Right ventricle myocardium superior (tissue), 1 donor: ENCODE data around the gene SH3GL3. TPM values are rescaled to one million over a fixed set of nuclear protein-coding genes. Genes with fewer than 3 reads are reported as not detected.

Experiments
- ATAC-seq: fragments of 200-7000 bp; cut with Tn5 transposase; one replicate; pipeline ENCODE4 v1.9.1; 2020; ENCODE audit warnings: mild to moderate bottlenecking; ENCODE audit not compliant: poor library complexity
- DNase-seq: peaks from one replicate; pipeline ENCODE4 v3.0.0-alpha.2; 2020
- intact Hi-C: fragments of 100-400 bp; cut with DNase I; formaldehyde crosslinking; loops from one replicate; pipeline ENCODE4 v1.11.2; 2022
- long read RNA-seq: library from polyadenylated mRNA; unstranded; transcript quantifications from one replicate; pipeline ENCODE4 v2.0.0, GENCODE V29; 2021
- total RNA-seq: library from RNA; stranded (reverse); fragmentation: NEBNext Ultra II Directional; extraction: Animal tissue kit (Norgen Biotek cat#: 25700); gene quantifications from one replicate; pipeline ENCODE4 v1.2.1, GENCODE V29; 2021
- donor health status: DM: no; HTN: yes; CAD: no; lungs with severe emphysema.

SH3GL3 gene, protein sequence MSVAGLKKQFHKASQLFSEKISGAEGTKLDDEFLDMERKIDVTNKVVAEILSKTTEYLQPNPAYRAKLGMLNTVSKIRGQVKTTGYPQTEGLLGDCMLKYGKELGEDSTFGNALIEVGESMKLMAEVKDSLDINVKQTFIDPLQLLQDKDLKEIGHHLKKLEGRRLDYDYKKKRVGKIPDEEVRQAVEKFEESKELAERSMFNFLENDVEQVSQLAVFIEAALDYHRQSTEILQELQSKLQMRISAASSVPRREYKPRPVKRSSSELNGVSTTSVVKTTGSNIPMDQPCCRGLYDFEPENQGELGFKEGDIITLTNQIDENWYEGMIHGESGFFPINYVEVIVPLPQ
- not detected for total RNA-seq
- long read RNA-seq: 0 reads

DNA sequence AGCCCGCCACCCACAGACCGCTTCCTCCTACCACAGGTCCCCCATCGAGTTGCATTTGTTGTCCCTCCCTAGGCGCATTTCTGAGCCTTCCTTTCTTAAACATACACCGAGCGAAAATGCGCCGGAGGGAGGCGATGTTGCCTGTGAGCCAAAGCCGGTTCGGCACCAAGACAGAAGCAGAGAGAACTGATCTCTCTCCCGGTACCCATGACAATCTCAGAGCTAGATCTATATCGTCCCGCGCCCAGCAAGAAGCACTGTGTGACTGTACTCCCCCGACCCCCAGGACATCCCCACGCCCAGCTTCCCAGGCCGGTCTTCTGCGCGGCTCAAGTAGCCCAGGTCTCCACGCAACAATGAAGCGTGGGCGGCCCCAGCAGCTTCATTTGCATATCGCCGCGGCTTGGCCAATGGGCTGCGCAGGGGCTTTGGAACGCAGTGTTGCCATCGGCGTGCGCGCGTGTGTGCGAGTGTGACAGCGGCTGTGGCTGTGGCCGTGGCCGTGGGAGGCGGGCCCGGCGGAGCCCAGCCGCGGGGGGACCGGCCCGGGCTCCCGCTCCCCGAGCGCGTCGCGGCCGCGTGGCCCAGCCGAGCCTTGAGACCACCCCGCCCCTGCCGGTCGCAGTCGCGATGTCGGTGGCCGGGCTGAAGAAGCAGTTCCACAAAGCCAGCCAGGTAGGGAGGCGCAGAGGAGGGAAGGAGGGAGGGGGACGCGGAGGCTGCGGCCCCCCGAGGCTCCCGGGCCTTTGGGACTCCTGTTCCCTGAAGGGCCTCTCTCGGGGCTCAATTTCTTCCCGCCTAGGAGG, at the start of gene SH3GL3:
Gene SH3GL3 (plus strand): TSS at position 438 of the 806 bp plus-strand sequence. CDS start 193 bp downstream, at position 631.
- ATAC-seq: peak; percentile 99
- DNase-seq: peak; percentile 90
- intact Hi-C loops: loop anchor here (10.0 kb wide), 1 partner anchor 588 kb away; no protein-coding TSS in a partner anchor

DNA sequence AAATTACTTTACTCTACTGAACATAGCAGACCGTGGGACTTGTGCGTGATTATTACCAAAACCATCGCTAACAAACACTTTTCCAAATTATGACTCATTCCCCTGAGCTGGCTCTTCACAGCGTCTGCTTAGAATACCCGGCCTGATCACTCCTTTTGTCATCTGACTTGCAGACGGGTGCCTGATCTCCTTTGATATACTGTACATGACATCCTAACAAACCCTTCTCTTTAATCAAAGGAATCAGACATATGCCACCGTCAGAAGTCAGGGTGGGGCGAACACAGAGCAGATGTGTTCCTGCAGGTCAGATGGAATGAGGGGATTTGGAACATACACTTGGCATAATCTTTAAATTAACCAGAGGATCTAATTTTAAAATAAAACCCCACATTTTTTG, 48.5 kb upstream of the SH3GL3 start:
- ATAC-seq (no peak), DNase-seq (no peak)
- intact Hi-C loops: no loop called here

DNA sequence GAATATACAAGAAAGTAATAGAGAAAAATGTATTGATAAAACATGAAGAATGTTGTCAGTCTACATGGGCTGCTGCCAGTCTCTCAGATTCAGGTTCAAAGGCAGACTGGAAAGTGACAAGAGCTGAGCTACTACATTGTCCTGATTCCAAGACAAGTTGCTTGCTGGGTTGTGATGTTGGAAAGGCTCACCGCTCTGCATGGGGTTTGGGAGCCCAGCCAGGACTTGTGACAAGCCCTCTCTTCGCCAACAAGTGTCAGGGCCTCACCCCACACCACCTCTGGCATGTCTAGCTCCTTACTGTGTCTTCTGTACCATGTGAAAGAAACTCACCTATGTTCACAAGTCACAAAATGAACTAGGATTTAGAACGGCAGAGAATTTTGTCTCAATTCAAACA, 43.0 kb upstream of the SH3GL3 start:
- DNase-seq: peak; percentile 59

DNA sequence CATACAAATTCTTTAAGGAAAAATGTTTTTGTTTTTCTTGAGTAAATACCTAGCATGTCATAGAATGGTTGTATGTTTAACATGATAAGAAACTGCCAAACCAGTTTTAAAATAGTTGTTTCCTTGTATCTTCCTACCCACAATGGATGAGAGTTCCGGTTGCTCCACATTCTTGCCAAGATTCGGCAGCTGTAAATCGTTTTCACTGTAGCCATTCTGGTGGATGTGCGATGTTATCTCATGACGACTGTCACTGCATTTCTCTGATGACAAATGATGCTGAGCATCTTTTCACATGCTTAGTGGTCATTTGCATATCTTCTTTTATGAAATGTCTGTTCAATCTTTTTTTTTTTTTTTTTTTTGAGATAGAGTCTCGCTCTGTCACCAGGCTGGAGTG, 36.6 kb upstream of the SH3GL3 start:
- no peak for ATAC-seq
- no peak for DNase-seq
- intact Hi-C loops: no loop called here

More for the DNA sequence above, 43.0 kb upstream of the SH3GL3 start:
- ATAC-seq: peak; percentile 93
- intact Hi-C loops: no loop called here

DNA sequence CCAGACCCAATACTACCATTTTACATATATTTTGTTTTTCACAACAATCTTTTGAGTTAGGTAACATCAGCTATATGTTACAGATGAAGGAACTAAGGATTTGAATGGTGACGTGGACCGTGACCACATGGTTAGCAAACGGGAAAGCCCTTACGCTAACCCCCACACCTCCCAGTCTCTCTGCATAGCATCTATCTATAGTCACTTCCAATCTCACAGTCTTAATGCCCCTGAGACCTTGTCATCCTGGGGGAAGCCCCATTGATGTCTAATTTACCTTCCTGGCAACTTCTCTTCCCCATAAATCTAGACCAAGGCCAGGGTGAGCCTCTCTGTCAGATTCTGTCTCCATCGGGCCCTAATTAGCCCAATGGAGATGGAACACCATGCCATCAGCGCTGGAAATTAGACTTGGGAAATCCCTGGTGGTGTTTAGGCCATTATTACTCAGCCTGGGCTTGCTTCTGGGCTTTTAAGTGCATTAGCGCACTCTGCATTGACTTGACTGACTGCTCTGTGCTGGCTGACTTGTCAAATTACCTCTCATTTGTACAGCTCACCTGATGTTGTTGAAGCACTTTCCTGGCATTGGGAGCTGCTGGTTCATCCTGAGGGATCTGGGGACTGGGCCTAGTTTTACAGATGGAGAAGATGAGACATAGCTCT, 34.0 kb upstream of the SH3GL3 start:
- ATAC-seq (no peak), DNase-seq (no peak)
- intact Hi-C loops: no loop called here

DNA sequence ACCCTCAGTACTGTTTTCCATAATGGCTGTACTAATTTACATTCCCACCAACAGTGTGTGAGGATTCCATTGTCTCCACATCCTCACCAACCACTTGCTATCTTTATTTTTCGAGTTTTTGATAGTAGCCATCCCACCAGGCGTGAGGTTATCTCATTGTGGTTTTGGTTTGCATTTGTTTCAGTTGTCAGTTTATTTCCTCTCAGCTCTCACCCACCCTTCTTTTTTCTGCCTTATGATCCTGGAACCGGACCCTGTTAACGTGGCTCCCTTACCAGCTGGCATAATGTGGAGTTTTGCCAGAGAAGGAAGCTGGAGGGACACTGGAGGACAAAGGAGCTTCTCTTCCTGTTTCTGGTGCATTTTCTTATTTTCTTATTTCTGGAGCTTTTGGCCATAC, 25.1 kb upstream of the SH3GL3 start:
- ATAC-seq: no peak
- intact Hi-C loops: no loop called here

DNA sequence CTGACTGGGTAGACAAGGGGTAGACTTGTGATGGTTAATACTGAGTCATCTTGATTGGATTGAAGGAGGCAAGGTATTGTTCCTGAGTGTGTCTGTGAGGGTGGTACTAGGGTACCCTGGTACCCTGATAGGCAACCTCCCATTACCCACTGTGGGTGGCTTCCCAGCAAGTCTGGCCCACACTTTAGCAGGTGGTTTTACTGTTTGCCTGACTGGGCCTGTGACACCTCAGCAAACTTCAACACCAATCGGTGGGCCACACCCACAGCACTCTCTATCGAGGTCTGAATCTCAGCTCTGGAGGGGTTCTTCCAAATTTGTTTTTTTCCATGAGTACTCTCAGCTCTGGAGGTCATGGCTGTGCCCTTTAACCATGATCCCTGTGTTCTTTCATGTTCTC, 24.6 kb upstream of the SH3GL3 start:
- no peak for DNase-seq
- intact Hi-C loops: no loop called here
- no peak for ATAC-seq

More for the DNA sequence above, 25.1 kb upstream of the SH3GL3 start:
- no peak for DNase-seq

DNA sequence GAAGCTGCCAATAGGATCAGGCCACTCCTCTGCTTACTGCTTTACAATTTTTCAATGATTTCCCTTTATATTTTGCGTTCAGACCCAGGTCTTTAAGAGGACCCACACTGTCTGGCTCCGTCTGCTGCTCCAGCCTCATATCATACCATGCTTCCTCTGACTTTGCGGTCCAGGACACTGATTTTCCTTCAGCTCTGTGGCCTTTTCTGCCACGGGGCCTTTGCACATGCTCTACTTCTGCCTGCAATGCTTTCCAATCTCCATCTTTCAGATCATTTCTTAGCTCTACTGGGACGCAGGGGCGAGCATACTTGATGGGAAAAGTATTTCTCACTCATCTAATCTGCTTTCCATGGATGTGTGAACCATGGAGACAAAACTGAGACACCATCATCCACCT, 23.0 kb upstream of the SH3GL3 start:
- intact Hi-C loops: no loop called here
- ATAC-seq (no peak), DNase-seq (no peak)

DNA sequence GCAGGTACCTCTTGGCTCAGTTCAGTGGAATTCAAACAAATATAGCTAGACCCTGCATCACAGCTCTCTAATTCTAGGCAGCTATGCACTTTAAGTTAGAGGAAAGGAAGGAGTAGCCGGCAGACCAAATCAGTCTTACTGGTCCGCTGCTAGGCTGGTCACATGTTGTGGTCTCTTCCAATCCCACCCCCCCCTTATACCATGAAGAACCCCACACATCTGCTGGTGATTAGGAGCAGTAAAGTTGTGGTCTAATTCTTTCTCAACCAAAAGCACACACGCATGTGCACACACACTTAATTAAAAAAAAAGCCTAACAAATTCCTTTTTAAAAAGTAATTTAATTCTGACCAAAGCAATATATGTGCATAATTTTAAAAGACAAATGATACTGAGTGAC, 16.7 kb upstream of the SH3GL3 start:
- intact Hi-C loops: no loop called here
- no peak for DNase-seq
- no peak for ATAC-seq

DNA sequence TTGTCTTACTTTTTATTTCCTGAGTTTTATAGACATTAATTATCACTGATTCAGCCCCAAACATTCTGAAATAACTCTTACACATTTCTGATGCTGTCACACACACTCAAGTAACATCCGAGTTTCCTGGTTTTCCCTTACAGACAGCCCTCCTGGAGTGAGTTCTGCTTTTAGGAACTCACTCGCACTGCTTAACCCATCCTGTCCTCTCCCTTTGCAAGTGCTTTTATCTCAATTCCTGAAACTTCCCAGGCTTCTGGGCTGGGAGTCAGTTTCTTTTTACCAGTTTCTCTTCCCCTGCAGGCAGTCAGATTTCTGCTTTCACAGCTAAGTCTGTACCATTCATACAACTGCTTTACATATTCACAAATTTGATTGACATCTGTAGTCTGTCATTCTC, 15.6 kb upstream of the SH3GL3 start:
- DNase-seq: no peak
- intact Hi-C loops: no loop called here
- ATAC-seq: no peak

DNA sequence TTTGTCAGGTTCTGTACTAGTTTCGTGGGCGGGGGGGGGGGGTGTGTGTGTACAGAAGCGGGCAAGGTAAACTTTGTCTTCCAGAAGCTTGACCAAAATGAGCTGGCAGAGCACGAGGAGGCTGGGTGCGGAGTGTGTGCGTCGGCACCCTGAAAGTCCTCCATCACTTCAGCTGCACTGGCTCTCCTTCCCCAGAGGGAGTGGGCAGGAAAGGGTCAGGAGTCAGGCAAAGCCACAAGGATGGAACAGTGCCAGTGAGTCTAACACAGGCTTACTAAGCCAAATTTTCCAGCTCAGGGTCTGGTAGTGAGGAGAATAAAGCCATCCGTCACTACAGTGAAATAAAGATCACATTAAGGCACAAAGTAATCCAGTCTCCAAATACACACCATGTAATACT, 11.9 kb upstream of the SH3GL3 start:
- ATAC-seq (no peak), DNase-seq (no peak)
- intact Hi-C loops: loop anchor here (5.0 kb wide), 1 partner anchor 188 kb away; no protein-coding TSS in a partner anchor

DNA sequence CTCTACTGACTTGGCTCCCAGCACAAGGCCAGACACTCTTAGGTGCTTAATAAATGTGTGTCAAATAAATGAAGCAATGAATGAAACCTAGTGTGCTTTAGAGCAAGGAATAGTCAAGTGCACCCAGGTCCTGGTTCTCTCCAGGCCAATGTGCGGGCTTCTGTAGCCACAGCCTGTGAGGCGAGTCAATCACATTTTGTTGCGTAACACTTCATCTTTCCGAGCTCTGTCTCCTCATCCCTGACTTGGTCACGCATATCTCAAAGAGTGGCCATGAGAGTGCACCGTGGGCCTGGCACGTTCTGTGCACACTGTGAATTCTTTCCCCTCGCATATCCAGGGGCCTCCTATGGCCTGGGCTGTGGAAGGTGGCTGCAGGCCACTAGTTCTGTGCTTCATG, 11.4 kb upstream of the SH3GL3 start:
- ATAC-seq: no peak
- no peak for DNase-seq
- intact Hi-C loops: loop anchor here (5.0 kb wide), 1 partner anchor 188 kb away; no protein-coding TSS in a partner anchor

DNA sequence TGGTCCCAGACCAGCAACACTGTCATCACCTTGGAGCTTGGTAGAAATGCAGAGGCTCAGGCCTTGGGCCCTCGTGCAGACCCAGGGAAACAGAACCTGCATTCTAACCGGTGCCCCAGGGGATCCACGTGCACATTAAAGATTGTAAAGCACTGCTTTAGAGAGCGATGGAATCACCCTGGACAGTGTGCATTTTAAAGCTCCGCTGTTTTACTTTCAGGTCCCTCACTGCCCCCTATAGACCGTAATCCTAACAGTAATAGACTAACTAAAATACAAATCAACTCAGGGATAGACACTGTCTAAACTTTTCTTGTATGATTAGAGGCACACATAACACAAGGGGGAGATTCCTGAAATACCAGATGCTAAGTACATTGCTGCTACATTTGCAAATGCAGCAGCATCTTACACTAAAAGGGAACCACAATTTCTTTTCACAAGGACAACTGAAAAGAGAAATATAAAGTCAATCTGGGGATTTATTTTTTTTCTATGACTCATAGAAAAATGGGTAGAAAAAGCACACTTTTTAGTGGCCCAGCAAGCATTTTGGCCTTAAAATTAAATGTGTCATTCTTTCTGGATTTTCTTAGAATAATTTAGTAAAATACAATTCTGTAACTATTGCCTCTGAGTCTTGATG, 10.5 kb upstream of the SH3GL3 start:
- DNase-seq (no peak), ATAC-seq (no peak)
- intact Hi-C loops: loop anchor here (5.0 kb wide), 1 partner anchor 189 kb away; no protein-coding TSS in a partner anchor

DNA sequence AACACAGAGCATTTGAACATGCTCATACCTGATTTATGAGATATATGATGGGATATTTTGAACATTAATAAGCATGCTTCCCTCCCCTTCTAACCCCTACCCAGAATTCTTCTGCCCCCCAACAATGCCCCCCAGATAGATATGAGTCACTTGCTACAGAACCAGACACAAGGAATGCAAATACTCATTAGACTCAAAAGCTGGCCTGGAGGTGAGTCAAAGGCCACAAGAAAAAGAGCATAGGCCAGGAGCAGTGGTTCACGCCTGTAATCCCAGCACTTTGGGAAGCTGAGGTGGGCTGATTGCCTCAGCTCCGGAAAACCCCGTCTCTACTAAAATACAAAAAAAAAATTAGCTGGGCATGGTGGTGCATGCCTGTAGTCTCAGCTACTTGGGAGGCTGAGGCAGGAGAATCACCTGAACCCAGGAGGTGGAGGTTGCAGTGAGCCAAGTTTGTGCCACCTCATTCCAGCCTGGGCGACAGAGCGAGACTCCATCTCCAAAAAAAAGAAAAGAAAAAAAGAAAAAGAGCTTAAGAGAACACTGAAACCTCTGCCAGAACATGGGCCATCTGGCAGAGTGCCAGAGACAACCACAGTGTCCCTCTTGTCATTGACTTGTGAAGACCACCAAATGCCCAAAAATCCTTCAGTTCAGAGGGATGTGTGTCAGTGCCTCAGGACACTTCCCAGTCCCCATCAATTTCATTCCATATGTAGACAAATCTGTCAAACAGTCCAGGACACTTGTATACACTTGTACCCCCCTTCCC, 3.9 kb upstream of the SH3GL3 start:
- DNase-seq (no peak), ATAC-seq (no peak)
- intact Hi-C loops: loop anchor here (10.0 kb wide), 1 partner anchor 592 kb away; no protein-coding TSS in a partner anchor

DNA sequence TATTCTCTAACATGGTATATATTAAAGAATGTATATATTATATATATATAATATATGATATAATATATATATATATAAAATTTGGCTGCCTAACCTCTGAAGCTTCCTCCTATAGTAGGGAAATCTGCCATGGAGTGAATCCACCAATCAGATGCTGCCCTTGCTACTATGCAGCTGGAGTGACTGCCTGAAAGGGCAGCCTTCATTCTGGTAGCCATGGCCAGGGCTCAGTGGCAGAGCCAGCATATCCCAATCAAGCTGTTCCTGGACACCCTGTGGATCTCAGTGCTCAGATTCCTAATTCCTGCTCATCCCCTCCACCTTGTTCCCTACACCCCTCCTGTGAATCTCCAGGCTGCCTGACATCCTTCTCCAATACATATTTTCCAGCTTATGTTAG, 2.2 kb upstream of the SH3GL3 start:
- no peak for DNase-seq
- intact Hi-C loops: loop anchor here (10.0 kb wide), 1 partner anchor 590 kb away; no protein-coding TSS in a partner anchor
- no peak for ATAC-seq

DNA sequence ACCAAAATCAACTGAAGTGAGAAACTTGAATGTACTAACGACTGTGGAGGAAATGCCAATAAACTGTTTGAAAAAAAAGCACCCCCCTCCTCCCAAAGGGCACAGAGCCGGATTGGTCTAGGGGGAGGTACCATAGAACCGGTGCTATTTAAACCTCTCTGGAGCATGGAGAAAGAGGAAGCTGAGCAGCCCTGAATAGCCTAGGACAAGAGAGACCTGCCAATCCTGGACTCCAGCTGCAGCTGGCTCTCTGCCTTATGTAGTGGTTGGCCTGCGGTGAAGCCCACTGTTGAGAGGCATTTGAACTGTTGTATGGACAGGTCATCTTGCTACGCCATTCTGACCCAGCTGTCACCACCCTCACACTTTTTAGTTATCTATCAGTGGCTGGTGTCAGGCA, 1.5 kb upstream of the SH3GL3 start:
- DNase-seq (no peak), ATAC-seq (no peak)
- intact Hi-C loops: loop anchor here (10.0 kb wide), 1 partner anchor 589 kb away; no protein-coding TSS in a partner anchor

DNA sequence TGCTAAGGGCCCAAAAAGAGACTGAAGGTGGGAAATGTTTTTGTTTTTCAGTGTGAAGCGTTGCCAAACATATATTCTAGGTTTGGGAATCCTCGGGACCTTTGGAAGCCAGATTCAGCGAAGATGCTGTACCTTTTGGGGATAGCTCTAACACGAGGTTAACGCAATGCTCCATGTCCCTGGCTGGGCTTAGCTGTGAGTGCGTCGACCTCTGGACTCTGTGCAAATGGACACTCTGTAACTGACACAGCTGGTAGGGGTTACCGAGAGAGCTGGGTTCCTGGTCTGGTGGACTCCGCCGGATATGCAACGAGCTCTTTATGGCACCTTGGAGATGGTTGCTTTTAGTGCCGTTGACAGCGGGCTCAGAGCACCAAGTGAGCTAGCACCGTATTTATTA, 724 bp upstream of the SH3GL3 start:
- ATAC-seq (no peak), DNase-seq (no peak)
- intact Hi-C loops: loop anchor here (10.0 kb wide), 1 partner anchor 588 kb away; no protein-coding TSS in a partner anchor

DNA sequence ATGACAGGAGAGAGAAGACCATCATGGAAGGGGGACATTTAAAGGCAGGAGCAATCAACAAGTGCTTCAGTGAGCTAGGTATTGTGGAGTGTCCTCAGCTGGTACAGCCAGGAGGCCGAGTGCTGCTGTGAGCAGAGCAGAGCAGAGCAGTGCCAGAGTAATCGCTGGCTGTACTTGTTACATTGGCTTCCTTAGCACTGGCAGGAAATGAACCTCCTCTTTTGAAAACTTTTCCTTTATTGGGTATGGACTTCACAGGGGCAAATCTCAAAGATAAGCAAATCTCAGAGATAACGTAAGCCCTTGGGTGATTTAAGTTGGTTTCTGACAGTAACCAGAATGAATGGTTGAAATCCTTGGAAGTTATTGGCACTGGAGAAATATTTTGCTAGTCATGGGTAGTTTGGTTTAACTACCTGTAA, 2.1 kb downstream of the SH3GL3 start:
- DNase-seq (no peak), ATAC-seq (no peak)
- intact Hi-C loops: loop anchor here (10.0 kb wide), 1 partner anchor 586 kb away; no protein-coding TSS in a partner anchor
